GM23248 (cell line): ENCODE data around the gene USP28.

Source experiments
- EZH2 ChIP-seq: fragments of 200-600 bp; sonication (generic); IDR thresholded peaks from 2 replicates; pipeline ENCODE4 v1.6.1; 2018; ENCODE audit warnings: antibody characterized with exemption, mild to moderate bottlenecking; ENCODE audit not compliant: insufficient read depth, poor library complexity, severe bottlenecking
- EZH2phosphoT487 ChIP-seq: fragments of 200-600 bp; sonication (generic); IDR thresholded peaks from 2 replicates; pipeline ENCODE4 v1.6.1; 2018; ENCODE audit warnings: antibody characterized with exemption, moderate library complexity, mild to moderate bottlenecking, low read depth; ENCODE audit not compliant: insufficient read depth

GRCh38 chr11:113885897-113886296 is 10.5 kb upstream of the USP28 start:
- no peak for TF ChIP-seq EZH2
- TF ChIP-seq EZH2phosphoT487 = no peak
